Ramos (cell line): ENCODE data around the gene CACNA1B.

Source experiments
- in situ Hi-C: fragments of 300-500 bp; cut with MboI; formaldehyde crosslinking; loops from one replicate; pipeline ENCODE4 v1.14.3; 2022; ENCODE audit warnings: low sequenced_read_pairs; ENCODE audit not compliant: unreplicated experiment

Gene CACNA1B

GRCh38 chr9:138023394-138024124, 146.0 kb downstream of the CACNA1B start:
- in situ Hi-C loops = no loop called here

DNA sequence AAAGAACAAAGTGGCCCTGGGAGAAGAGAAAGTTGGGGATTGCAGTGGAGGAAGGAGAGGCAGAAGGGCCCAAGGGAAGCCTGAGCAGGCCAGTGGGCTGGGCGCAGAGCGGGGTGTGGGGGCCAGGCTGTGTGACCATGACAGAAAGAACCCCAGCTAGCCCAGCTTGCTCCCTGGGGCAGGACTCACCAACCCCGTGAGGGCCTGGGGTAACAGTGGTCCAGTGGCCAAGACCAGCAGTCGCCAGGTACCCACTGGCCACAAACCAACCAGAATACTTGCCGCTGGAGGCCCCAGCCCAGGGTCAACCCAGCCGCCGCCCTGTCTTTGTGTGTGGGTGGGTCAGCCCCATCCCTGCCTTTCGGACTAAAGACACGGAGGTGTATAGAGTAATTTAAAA, 146.5 kb downstream of the CACNA1B start:
- in situ Hi-C loops = no loop called here

DNA sequence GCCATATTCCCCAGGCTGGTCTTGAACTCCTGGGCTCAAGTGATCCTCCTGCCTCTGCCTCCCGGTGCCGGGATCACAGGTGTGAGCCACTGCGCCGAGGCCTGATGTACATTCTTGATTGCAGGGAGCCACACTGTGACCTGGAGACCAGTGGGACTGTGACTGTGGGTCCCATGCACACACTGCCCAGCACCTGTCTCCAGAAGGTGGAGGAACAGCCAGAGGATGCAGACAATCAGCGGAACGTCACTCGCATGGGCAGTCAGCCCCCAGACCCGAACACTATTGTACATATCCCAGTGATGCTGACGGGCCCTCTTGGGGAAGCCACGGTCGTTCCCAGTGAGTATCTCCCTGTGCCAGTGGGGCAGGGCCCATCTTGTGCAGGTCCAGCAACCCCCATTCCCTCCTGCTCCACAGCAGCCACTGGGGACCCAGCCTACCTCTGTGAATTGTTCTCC, 147.3 kb downstream of the CACNA1B start:
- in situ Hi-C loops = no loop called here

DNA sequence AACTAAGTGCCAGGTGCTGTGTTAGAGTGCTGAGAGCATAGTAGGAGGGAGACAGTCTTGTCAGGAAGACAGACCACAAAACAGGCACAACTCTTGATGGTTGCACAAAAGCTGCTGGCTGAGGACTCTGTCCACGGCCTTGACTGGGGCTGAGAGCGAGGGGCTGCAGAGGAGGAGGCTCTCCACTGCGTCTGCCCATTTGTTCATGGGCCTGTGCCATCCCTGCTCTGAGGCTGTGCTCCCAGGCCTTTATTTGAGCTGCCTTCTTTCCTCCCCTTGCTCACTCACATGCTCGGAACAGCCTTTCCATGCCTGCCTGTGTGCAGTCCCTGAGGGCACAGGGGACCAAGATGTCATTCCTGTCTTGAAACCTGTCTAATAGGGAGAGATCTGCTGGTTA, 147.8 kb downstream of the CACNA1B start:
- in situ Hi-C loops = no loop called here

GRCh38 chr9:138025908-138026307, 148.3 kb downstream of the CACNA1B start:
- in situ Hi-C loops = no loop called here

DNA sequence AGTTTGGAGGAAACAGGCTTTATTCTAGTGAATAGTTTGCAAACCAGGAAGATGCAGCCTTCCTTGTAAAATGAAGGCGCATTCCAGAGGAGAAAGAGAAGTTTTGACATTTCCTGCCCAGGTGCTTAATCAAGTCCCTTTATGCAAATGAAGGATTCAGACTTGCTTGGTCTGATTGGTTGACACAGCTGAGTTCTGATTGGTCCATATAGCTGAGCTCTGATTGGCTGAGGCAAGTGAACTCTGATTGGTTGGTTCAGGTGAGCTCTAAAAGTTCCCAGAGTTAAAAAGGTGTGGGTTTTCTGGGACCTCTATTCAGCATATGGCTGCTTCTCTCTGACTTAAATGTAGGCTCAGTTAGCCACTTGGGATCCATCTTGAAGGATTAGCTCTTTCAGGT, 151.0 kb downstream of the CACNA1B start:
- in situ Hi-C loops = no loop called here

- in situ Hi-C loops = no loop called here
These were observed 153.6 kb downstream of the CACNA1B start for GRCh38 chr9:138031186-138031585.

DNA sequence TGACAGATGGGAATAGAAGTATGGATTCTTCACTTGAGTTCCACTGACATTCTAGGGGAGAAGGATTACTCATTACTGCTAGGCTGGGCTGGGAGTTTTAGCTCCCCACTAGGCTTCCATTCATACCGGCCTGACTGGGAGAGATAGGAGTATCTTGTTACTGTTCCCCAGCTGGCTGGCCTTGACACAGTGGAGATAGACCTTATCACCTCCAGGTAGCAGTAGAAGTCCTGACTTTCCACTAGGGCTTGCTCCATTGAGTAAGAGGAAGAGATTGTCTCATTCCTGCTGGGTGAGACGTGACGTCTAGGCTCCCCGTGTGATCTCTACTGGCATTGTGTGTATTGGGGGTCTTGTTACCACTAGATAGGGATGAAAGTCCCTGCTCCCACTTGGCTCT, 156.4 kb downstream of the CACNA1B start:
- in situ Hi-C loops = no loop called here

- in situ Hi-C loops = no loop called here
These were observed 159.6 kb downstream of the CACNA1B start for GRCh38 chr9:138037140-138037539.

GRCh38 chr9:138038244-138038671, 160.7 kb downstream of the CACNA1B start:
- in situ Hi-C loops = no loop called here

DNA sequence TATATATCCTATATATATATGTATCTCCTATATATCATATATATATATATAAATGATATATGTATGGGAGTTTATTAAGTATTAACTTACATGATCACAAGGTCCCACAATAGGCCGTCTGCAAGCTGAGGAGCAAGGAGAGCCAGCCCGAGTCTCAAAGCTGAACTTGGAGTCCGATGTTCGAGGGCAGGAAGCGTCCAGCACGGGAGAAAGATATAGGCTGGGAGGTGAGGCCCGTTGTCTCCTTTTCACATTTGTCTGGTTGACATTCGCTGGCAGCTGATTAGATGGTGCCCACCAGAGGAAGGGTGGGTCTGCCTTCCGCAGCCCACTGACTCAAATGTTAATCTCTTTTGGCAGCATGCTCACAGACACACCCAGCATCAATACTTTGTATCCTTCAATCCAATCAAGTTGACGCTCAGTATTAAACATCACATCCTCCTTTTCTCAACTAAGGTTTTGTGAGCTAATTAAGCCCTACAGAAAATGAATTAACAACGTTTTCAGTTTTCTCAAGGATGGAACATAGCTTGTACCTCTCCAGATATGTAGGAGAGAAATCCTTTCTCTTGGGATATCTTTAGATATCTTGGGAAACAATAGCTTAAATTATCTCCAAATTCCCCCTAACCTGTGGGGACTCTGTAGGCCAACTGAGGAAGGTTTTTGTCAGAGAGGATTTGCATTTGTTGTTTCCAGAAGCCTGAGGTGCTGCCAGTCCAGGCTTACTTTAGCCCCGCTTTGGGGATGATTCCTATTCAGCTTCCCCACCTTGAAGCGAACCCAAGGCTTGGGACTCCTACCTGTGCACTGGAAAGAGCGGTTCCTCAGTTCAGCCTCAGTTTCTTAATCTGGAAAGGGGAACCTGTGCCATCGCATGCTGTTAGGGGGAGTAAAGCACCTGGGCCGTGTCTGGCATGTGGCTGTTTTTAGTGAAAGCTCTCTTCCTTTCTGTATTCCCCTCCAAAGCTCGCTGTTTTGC, 163.2 kb downstream of the CACNA1B start:
- in situ Hi-C loops = no loop called here

- in situ Hi-C loops = no loop called here
These were observed 164.6 kb downstream of the CACNA1B start for GRCh38 chr9:138042146-138042545.

GRCh38 chr9:138042640-138043039, 165.1 kb downstream of the CACNA1B start:
- in situ Hi-C loops = no loop called here

DNA sequence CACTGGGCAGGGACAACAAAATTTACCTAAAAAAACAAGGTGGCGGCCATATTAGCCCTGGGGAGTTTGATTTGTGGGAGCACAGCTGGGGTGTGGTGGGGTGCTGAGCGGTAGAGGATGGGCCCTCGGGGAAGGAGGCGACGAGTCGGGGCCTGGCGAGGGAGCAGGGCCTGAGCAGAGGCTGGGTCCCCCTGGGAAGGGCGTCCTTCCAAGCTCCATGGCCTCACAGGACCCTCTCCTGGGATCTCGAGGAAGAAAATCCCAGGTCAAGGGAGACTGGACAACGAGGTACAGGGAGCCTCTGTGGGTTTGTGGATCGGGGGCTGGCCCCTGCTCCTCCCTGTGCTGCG, 165.5 kb downstream of the CACNA1B start:
- in situ Hi-C loops = no loop called here

DNA sequence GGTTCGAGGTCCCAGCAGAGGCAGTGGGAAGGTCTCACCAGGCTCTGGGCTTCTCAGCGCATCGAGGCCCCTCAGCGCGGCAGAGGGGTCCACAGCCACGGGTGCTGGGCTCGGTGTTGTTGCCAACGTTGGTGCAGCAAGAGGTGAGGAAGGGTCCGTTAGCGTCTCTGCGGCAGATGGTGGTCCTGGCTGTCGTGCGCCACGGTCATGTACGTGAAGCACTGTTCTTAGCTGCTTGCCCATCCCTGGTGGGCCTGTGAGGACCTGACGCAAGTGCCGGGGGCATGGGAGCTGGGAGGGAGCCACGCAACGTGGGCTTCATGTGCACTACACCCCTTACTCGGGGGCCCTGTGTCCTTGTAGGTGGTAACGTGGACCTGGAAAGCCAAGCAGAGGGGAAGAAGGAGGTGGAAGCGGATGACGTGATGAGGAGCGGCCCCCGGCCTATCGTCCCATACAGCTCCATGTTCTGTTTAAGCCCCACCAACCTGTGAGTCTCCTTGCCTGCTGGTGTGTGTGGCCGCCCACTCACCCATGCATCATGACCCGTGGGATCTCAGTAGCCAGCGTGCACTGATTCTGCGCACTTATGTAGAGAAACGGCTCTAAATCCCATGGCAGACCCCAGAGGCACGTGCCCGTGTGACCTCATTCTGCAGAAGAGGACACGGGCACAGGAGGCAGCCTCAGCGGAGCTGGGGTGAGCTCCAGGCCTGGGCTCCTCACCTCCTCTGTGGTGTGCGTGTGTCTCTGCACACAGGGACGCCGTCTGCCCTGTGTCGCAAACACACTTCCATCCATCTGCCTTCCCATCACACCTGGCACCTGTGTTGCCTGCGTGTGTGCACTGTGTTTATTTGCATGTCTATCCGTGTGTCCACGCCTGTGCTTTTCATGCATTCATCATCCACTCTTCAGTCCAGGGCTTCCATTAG, 166.1 kb downstream of the CACNA1B start:
- in situ Hi-C loops = no loop called here

DNA sequence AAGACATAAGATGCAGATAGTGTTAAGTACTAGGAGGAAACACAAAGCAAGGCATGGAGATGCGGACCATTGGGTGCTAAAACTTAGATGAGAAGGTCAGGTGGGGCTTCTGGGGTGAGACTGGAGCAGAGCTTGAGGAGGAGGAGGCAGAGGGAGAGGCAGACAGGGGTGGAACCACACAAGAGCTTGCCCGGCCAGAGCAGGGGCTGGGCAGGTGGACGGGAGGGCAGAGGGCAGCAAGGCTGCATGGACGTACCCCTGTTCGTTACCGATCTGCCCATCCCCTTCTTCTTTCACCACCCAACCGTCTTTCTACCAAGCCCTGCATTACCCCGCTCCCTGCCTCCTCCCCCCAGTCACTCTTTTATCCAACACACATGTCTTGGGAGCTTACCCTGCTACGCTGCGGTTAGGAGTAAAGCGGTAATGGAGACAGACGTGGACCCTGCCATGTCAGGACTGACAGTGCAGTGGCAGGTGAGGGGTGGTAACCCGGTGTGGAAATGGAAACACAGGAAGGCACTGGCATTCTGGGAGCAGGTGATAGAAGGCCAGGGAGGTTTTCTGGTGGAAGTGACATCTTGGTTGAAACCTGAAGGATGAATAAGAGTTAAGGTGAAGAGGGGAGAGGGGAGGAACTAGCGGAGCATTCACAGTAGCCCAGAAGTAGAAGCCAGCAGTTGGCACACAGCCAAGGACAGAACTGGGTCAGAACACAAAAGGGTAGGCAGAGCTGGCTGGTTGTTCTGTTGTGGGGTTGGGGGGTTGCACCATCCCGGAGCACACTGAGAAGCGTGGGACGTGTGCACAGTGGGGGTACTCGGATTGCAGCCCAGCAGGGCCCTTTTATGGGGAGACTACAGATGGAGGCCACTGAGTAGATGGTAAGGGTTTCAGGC, 167.2 kb downstream of the CACNA1B start:
- in situ Hi-C loops = no loop called here

GRCh38 chr9:138045541-138046490, 168.2 kb downstream of the CACNA1B start:
- in situ Hi-C loops = no loop called here

- in situ Hi-C loops = no loop called here
These were observed 169.2 kb downstream of the CACNA1B start for GRCh38 chr9:138046641-138047301.
